Nephron (organoid): ENCODE data around the gene BMPR1B.

ENCODE experiments used
- H3K27ac Mint-ChIP-seq, 3 experiments: 2 replicates each; pipeline ENCODE4 v1.8.0; 2020; ENCODE audit warnings: mixed read lengths in 3 of 3, mild to moderate bottlenecking in 2 of 3, moderate library complexity in 1 of 3
- H3K27me3 Mint-ChIP-seq: 2 replicates; pipeline ENCODE4 v1.8.0; 2021; ENCODE audit warnings: low read depth, mild to moderate bottlenecking, moderate library complexity, mixed read lengths
- H3K36me3 Mint-ChIP-seq: 2 replicates; pipeline ENCODE4 v1.8.0; 2020; ENCODE audit warnings: low read depth, mixed read lengths
- H3K4me1 Mint-ChIP-seq: 2 replicates; pipeline ENCODE4 v1.8.0; 2020; ENCODE audit warnings: mixed read lengths
- H3K4me3 Mint-ChIP-seq, 3 experiments: 2 replicates each; pipeline ENCODE4 v1.8.0; 2020; ENCODE audit warnings: mild to moderate bottlenecking in 3 of 3, mixed read lengths in 3 of 3, moderate library complexity in 2 of 3
- H3K9me3 Mint-ChIP-seq: 2 replicates; pipeline ENCODE4 v1.8.0; 2020; ENCODE audit warnings: mixed read lengths
- TF ChIP-seq, protein P1 (sequence below), 3 experiments: fragments of 200-600 bp; sonication (generic); IDR thresholded peaks; one replicate each; pipeline ENCODE4 v1.5.0; 2021; ENCODE audit warnings: antibody characterized with exemption in 3 of 3; ENCODE audit not compliant: unreplicated experiment in 3 of 3

BMPR1B gene

GRCh38 chr4:94791701-94792100 lies 33.9 kb downstream of the BMPR1B start:
- Mint-ChIP-seq H3K4me1 (peaks cover 5% of the 10 kb centered on the region), H3K27me3 (no peaks in the 10 kb centered on the region), H3K36me3 (peaks cover 5% of the 10 kb centered on the region), H3K27ac (peak overlapping the region in 2 of 3 experiments; percentile 12 to 59), H3K4me3 (no peak overlapping the region), H3K9me3 (peaks cover 3% of the 10 kb centered on the region)
- TF ChIP-seq, protein P1, sequence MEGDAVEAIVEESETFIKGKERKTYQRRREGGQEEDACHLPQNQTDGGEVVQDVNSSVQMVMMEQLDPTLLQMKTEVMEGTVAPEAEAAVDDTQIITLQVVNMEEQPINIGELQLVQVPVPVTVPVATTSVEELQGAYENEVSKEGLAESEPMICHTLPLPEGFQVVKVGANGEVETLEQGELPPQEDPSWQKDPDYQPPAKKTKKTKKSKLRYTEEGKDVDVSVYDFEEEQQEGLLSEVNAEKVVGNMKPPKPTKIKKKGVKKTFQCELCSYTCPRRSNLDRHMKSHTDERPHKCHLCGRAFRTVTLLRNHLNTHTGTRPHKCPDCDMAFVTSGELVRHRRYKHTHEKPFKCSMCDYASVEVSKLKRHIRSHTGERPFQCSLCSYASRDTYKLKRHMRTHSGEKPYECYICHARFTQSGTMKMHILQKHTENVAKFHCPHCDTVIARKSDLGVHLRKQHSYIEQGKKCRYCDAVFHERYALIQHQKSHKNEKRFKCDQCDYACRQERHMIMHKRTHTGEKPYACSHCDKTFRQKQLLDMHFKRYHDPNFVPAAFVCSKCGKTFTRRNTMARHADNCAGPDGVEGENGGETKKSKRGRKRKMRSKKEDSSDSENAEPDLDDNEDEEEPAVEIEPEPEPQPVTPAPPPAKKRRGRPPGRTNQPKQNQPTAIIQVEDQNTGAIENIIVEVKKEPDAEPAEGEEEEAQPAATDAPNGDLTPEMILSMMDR (IDR thresholded peaks at IDR 0.05; ENCODE audit: unreplicated experiment in 3 of 3), result no peak

DNA sequence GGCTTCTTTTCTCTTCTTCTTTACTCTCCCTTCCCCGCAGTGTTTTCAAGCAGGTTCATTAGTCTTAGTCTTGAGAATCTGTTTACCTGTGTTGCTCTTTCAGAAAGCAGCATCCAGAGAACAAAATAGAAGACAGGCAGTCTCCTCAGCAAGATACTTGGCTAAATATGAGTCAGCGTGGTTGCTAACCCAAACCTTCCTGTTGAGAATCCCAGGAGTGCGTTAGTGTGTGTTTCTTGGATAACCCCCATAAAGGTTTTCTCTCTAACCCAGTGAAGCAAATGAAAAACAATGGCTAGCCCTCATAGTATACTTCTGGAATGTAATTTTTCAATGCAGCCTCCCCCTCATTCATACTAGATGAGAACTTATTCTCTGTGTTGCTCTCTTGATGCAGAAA lies 41.1 kb downstream of the BMPR1B start:
- Mint-ChIP-seq H3K27me3 (no peaks in the 10 kb centered on the region), H3K27ac (peak overlapping the region in 1 of 3 experiments; percentile 8), H3K36me3 (no peaks in the 10 kb centered on the region), H3K9me3 (peaks cover 3% of the 10 kb centered on the region), H3K4me3 (no peak overlapping the region), H3K4me1 (peaks cover 5% of the 10 kb centered on the region)
- TF ChIP-seq, protein P1 (IDR thresholded peaks at IDR 0.05; ENCODE audit: unreplicated experiment in 3 of 3), result no peak

DNA sequence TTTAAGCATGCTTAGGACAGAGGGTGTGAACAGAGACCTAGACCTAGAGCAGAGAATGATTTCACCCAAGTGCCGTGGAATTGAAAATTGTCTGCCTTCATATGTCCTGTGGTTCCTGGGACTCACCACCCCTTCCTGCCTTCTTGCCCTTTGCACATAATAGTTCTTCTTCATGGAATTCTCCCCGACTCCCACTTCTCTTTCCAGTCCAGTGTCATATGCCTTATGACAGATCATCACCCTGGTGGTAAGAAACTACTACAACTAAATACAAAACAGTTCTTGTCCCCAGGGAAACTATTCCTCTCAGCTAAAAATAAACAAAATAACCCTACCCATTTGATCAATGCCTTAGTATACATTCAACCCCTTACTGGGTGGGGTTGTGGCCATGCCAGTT lies 43.3 kb downstream of the BMPR1B start:
- Mint-ChIP-seq H3K4me1 (peaks cover 12% of the 10 kb centered on the region), H3K9me3 (peaks cover 2% of the 10 kb centered on the region), H3K27me3 (no peaks in the 10 kb centered on the region), H3K27ac (no peak overlapping the region), H3K36me3 (no peaks in the 10 kb centered on the region), H3K4me3 (no peak overlapping the region)
- TF ChIP-seq, protein P1 (IDR thresholded peaks at IDR 0.05; ENCODE audit: unreplicated experiment in 3 of 3), result no peak

GRCh38 chr4:94802091-94802490 lies 44.3 kb downstream of the BMPR1B start:
- TF ChIP-seq, protein P1 (IDR thresholded peaks at IDR 0.05; ENCODE audit: unreplicated experiment in 3 of 3), result no peak
- Mint-ChIP-seq H3K4me1 (peaks cover 15% of the 10 kb centered on the region), H3K27me3 (no peaks in the 10 kb centered on the region), H3K9me3 (no peaks in the 10 kb centered on the region), H3K4me3 (no peak overlapping the region), H3K27ac (no peak overlapping the region), H3K36me3 (no peaks in the 10 kb centered on the region)

DNA sequence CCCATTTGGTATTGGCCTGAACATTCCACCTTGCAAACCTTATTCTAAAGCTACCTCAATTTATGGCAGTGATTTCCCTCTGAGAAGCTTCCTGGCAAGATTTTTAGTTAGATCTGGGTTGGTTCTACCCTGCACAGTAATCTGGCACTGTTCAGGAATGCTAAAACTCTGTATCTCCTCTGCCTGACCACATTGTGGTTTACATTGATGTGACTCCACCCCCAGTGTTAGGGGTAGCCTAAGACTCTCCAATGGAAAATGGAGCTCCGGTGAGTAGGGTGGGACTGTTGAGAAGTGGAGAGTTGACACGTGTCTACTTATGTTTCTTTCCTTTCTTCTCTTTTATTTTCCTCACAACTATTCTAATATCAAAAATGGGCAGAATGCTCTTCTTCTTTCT lies 45.4 kb downstream of the BMPR1B start:
- Mint-ChIP-seq H3K9me3 (no peaks in the 10 kb centered on the region), H3K27ac (no peak overlapping the region), H3K4me1 (peaks cover 15% of the 10 kb centered on the region), H3K4me3 (no peak overlapping the region), H3K36me3 (no peaks in the 10 kb centered on the region), H3K27me3 (no peaks in the 10 kb centered on the region)
- TF ChIP-seq, protein P1 (IDR thresholded peaks at IDR 0.05; ENCODE audit: unreplicated experiment in 3 of 3), result no peak

GRCh38 chr4:94804650-94805049 lies 46.9 kb downstream of the BMPR1B start:
- H3K36me3 Mint-ChIP-seq, result no peaks in the 10 kb centered on the region
- TF ChIP-seq, protein P1 (IDR thresholded peaks at IDR 0.05; ENCODE audit: unreplicated experiment in 3 of 3), result no peak
- no peak overlapping the region for H3K4me3 Mint-ChIP-seq
- H3K27ac Mint-ChIP-seq, result no peak overlapping the region
- peaks cover 10% of the 10 kb centered on the region for H3K4me1 Mint-ChIP-seq
- no peaks in the 10 kb centered on the region for H3K27me3 Mint-ChIP-seq
- H3K9me3 Mint-ChIP-seq, result no peaks in the 10 kb centered on the region
